ENCODE measurements around the gene COMP.
"Not testable (repeated sequence)": the region's sequence is repeated elsewhere in the genome, so short reads cannot be mapped to it uniquely, and the experiment has no call there.

COMP gene

GRCh38 chr19:18745012-18745735 is 45.9 kb downstream of the COMP start:
- no peak for DNase-seq

- no peak for DNase-seq
These were observed 47.2 kb downstream of the COMP start for GRCh38 chr19:18743784-18744418.

- DNase-seq = no peak
These were observed 48.0 kb downstream of the COMP start for GRCh38 chr19:18742838-18743783.

GRCh38 chr19:18742324-18742723 is 48.8 kb downstream of the COMP start:
- DNase-seq = no peak

- no peak for DNase-seq
These were observed 49.7 kb downstream of the COMP start for GRCh38 chr19:18741124-18742121.

- no peak for DNase-seq
These were observed 52.0 kb downstream of the COMP start for GRCh38 chr19:18738961-18739690.

GRCh38 chr19:18737954-18738351 is 53.2 kb downstream of the COMP start:
- DNase-seq = no peak

GRCh38 chr19:18737337-18737953 is 53.7 kb downstream of the COMP start:
- DNase-seq = no peak

- DNase-seq = no peak
These were observed 54.4 kb downstream of the COMP start for GRCh38 chr19:18736415-18737336.

- DNase-seq = no peak
These were observed 55.4 kb downstream of the COMP start for GRCh38 chr19:18735752-18736151.

- no peak for DNase-seq
These were observed 55.8 kb downstream of the COMP start for GRCh38 chr19:18735324-18735723.

GRCh38 chr19:18733762-18734332 is 57.3 kb downstream of the COMP start:
- not testable (repeated sequence) for DNase-seq

GRCh38 chr19:18733196-18733647 is 57.9 kb downstream of the COMP start:
- DNase-seq = peak; percentile 31
